OCI-LY7 (cell line): Measurements from ENCODE around the gene ETNPPL. TPM values are rescaled to one million over a fixed set of nuclear protein-coding genes. Genes with fewer than 3 reads are reported as not detected.

ENCODE experiments used
- BruUV-seq: library from RNA; stranded (reverse); fragments of 400-500 nt; replicated peaks from 2 replicates; lab custom pipeline; 2021; lab: Mats Ljungman, UMichigan
- CTCF ChIA-PET: fragments of 300-600 bp; sonication (Branson Sonifier 250); formaldehyde crosslinking; loops from one replicate; lab custom pipeline; 2022; ENCODE audit warnings: antibody characterized with exemption; ENCODE audit not compliant: unreplicated experiment; lab: Charles Lee
- POLR2A ChIA-PET: fragments of 300-600 bp; sonication (Branson Sonifier 250); formaldehyde crosslinking; loops from one replicate; lab custom pipeline; 2022; ENCODE audit warnings: antibody characterized with exemption; lab: Charles Lee
- DNase-seq: peaks from one replicate; pipeline ENCODE4 v3.0.0-alpha.2; 2015; ENCODE audit warnings: low spot score
- H2AFZ ChIP-seq: fragments of 200-600 bp; sonication (generic), shearing (Covaris generic); 2 replicates; pipeline ENCODE4 v1.6.1; 2014; ENCODE audit warnings: mild to moderate bottlenecking, antibody characterized with exemption, low read length, moderate library complexity
- H3K27ac ChIP-seq: fragments of 200-600 bp; sonication (generic); 2 replicates; pipeline ENCODE4 v1.5.1; 2014; ENCODE audit warnings: mixed run types, low read depth, mild to moderate bottlenecking, moderate library complexity, low read length, inconsistent platforms; ENCODE audit not compliant: poor library complexity, severe bottlenecking
- H3K36me3 ChIP-seq: fragments of 200-600 bp; sonication (generic); 2 replicates; pipeline ENCODE4 v1.6.1; 2014; ENCODE audit warnings: mild to moderate bottlenecking, antibody characterized with exemption, low read length, moderate library complexity, mixed read lengths; ENCODE audit not compliant: insufficient read depth
- H3K4me1 ChIP-seq: fragments of 200-600 bp; sonication (generic); 2 replicates; pipeline ENCODE4 v1.5.1; 2014; ENCODE audit warnings: mild to moderate bottlenecking, low read length; ENCODE audit not compliant: insufficient read depth, poor library complexity, severe bottlenecking
- H3K4me2 ChIP-seq: fragments of 200-600 bp; sonication (generic); 2 replicates; pipeline ENCODE4 v1.6.1; 2014; ENCODE audit warnings: mild to moderate bottlenecking, low read length
- H3K4me3 ChIP-seq: fragments of 200-600 bp; sonication (generic); 2 replicates; pipeline ENCODE4 v1.5.1; 2014; ENCODE audit warnings: mild to moderate bottlenecking, low read depth, low read length; ENCODE audit not compliant: poor library complexity, severe bottlenecking
- H3K79me2 ChIP-seq: fragments of 200-600 bp; sonication (generic); 2 replicates; pipeline ENCODE4 v1.6.1; 2016; ENCODE audit warnings: low read depth, mild to moderate bottlenecking, low read length, moderate library complexity, mixed read lengths; ENCODE audit not compliant: insufficient read depth
- H3K9me2 ChIP-seq: fragments of 200-600 bp; sonication (generic); 2 replicates; pipeline ENCODE4 v1.6.1; 2016; ENCODE audit warnings: mild to moderate bottlenecking, low read length, mixed read lengths; ENCODE audit not compliant: insufficient read depth
- H3K9me3 ChIP-seq: fragments of 200-600 bp; sonication (generic); 2 replicates; pipeline ENCODE4 v1.6.1; 2014; ENCODE audit warnings: mild to moderate bottlenecking, mixed run types, low read length, mixed read lengths
- H4K20me1 ChIP-seq: fragments of 200-600 bp; sonication (generic); 2 replicates; pipeline ENCODE4 v1.6.1; 2014; ENCODE audit warnings: mild to moderate bottlenecking, antibody characterized with exemption, low read length, moderate library complexity, mixed read lengths; ENCODE audit not compliant: insufficient read depth
- EZH2phosphoT487 ChIP-seq: fragments of 200-600 bp; sonication (generic); IDR thresholded peaks from 2 replicates; pipeline ENCODE4 v1.6.1; 2018; ENCODE audit warnings: low read depth, borderline replicate concordance, mild to moderate bottlenecking, mixed run types, antibody characterized with exemption, low read length, moderate library complexity, mixed read lengths
- intact Hi-C: fragments of 100-400 bp; cut with micrococcal nuclease; formaldehyde crosslinking; loops from one replicate; pipeline ENCODE4 v1.10.0; 2022; ENCODE audit not compliant: unreplicated experiment
- total RNA-seq, 2 experiments: library from RNA; depleted of rRNA in 1 of 2; stranded (reverse); fragments of >200 nt in 1 of 2; shearing (Covaris generic) in 1 of 2; gene quantifications; 2 replicates each; pipeline ENCODE4 v1.2.3, GENCODE V29; 2014 to 2022
- TF ChIP-seq, protein P1 (sequence below): fragments of 200-600 bp; sonication (generic); conservative IDR thresholded peaks from 2 replicates; pipeline ENCODE4 v1.5.1; 2014; ENCODE audit warnings: mild to moderate bottlenecking, antibody characterized with exemption, low read length, moderate library complexity, mixed read lengths

ETNPPL gene
- total RNA-seq, 2 experiments from 2014 or later, result not detected

DNA sequence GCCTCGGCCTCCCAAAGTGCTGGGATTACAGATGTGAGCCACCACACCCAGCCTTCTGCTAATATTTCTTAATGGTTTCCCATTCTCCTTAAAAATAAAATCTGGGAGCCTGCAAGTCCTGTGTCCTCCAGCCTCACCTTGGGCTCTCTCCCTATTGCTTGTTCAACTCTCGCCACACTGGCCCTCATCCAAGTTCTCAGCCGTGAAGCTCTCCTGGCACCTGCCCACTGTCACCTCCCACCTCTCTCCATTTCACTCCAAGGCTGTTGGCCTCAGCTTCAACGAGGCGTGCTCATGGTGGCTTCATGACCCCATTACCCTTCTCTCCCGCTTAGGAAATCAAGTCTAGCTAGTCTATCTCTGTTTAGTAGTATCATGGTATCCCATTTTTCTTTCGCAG, 9.5 kb upstream of the ETNPPL start:
- H3K4me3 ChIP-seq, result no peak overlapping the region
- H3K27ac ChIP-seq, result no peak overlapping the region
- H3K36me3 ChIP-seq, result no peaks in the 10 kb centered on the region
- H3K9me2 ChIP-seq, result no peaks in the 10 kb centered on the region
- DNase-seq, result no peak
- no peaks in the 10 kb centered on the region for H3K79me2 ChIP-seq
- ChIA-PET POLR2A (interaction anchor here (0.6 to 0.7 kb wide), 3 partner anchors 135 to 534 kb away, joined by 3 to 4 read pairs (median 4); no protein-coding TSS in a partner anchor), CTCF (no interaction called here)
- H2AFZ ChIP-seq, result no peak overlapping the region
- H3K4me1 ChIP-seq, result no peaks in the 10 kb centered on the region
- H4K20me1 ChIP-seq, result no peaks in the 10 kb centered on the region
- no TSS peak for BruUV-seq
- no peak overlapping the region for H3K4me2 ChIP-seq
- TF ChIP-seq, protein P1, sequence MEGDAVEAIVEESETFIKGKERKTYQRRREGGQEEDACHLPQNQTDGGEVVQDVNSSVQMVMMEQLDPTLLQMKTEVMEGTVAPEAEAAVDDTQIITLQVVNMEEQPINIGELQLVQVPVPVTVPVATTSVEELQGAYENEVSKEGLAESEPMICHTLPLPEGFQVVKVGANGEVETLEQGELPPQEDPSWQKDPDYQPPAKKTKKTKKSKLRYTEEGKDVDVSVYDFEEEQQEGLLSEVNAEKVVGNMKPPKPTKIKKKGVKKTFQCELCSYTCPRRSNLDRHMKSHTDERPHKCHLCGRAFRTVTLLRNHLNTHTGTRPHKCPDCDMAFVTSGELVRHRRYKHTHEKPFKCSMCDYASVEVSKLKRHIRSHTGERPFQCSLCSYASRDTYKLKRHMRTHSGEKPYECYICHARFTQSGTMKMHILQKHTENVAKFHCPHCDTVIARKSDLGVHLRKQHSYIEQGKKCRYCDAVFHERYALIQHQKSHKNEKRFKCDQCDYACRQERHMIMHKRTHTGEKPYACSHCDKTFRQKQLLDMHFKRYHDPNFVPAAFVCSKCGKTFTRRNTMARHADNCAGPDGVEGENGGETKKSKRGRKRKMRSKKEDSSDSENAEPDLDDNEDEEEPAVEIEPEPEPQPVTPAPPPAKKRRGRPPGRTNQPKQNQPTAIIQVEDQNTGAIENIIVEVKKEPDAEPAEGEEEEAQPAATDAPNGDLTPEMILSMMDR, result no peak
- no peak for TF ChIP-seq EZH2phosphoT487
- H3K9me3 ChIP-seq, result no peaks in the 10 kb centered on the region
- intact Hi-C loops, result no loop called here

DNA sequence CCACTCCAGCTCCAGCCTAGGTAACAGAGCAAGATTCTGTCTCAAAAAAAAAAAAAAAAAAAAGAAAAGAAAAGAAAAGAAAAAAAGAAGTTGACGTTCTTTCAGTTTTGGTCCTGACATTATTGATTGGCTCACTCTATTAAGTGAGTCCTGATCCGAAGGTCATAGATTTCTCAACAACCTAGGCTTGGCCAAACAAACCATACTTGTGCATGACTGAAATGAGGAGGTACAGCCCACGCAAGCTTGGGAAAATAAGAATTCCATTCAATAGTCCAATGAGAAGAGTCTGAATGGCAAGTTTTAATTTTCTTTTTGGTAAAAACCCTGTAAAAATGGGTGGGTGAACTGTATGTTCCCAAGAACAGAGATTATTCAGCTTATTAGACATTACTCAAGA, 3.2 kb upstream of the ETNPPL start:
- no peaks in the 10 kb centered on the region for H3K79me2 ChIP-seq
- POLR2A ChIA-PET, result interaction anchor here (0.5 to 0.9 kb wide), 4 partner anchors 28 to 404 kb away, joined by 3 to 5 read pairs (median 3); no protein-coding TSS in a partner anchor
- H3K9me3 ChIP-seq, result no peaks in the 10 kb centered on the region
- no peaks in the 10 kb centered on the region for H3K9me2 ChIP-seq
- no peak for DNase-seq
- no peaks in the 10 kb centered on the region for H3K36me3 ChIP-seq
- no peak overlapping the region for H3K4me2 ChIP-seq
- H3K4me1 ChIP-seq, result no peaks in the 10 kb centered on the region
- intact Hi-C loops, result no loop called here
- H3K4me3 ChIP-seq, result no peak overlapping the region
- H3K27ac ChIP-seq, result no peak overlapping the region
- BruUV-seq, result no TSS peak
- TF ChIP-seq, protein P1, result no peak
- no peak for TF ChIP-seq EZH2phosphoT487
- CTCF ChIA-PET, result no interaction called here
- H2AFZ ChIP-seq, result no peak overlapping the region
- no peaks in the 10 kb centered on the region for H4K20me1 ChIP-seq

DNA sequence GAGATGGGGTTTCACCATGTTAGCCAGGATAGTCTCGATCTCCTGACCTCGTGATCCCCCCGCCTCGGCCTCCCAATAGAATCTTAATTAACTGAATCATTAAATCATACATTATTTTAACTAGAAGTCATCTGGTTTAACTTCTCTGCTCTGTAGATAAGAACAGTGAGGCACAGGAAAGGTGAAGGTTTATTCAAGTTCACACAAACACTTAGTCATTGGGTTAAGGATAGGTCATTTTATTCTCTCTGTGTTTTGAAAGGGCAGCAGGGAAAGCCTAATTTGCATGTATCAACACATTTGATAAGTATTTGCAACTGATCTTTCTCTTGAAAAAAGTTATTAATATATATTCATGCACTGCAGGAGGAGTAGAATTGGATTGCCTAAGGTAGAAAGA, 1.1 kb upstream of the ETNPPL start:
- no peak for DNase-seq
- Histone ChIP-seq H3K4me3 (no peak overlapping the region), H3K79me2 (no peaks in the 10 kb centered on the region), H3K9me2 (no peaks in the 10 kb centered on the region), H4K20me1 (no peaks in the 10 kb centered on the region), H3K4me2 (no peak overlapping the region), H3K36me3 (no peaks in the 10 kb centered on the region), H3K4me1 (no peaks in the 10 kb centered on the region), H2AFZ (no peak overlapping the region), H3K27ac (no peak overlapping the region), H3K9me3 (no peaks in the 10 kb centered on the region)
- ChIA-PET POLR2A (no interaction called here), CTCF (no interaction called here)
- TF ChIP-seq, protein P1, result no peak
- no peak for TF ChIP-seq EZH2phosphoT487
- intact Hi-C loops, result no loop called here
- no TSS peak for BruUV-seq
